SK-N-SH treated with all-trans-retinoic acid at 6 μM for 48 hours (cell line): Measurements from ENCODE around the gene TBC1D3B.

Experiments used
- ATAC-seq: fragments of 200-7000 bp; cut with Tn5 transposase; 3 replicates; pipeline ENCODE4 v1.9.1; 2020; ENCODE audit warnings: mild to moderate bottlenecking, moderate library complexity
- ARNTL ChIP-seq: fragments of 450-650 bp; formaldehyde crosslinking; IDR thresholded peaks from 2 replicates; pipeline ENCODE4 v1.5.0; 2020; ENCODE audit warnings: low read depth, mild to moderate bottlenecking, moderate library complexity, borderline replicate concordance
- BACH2 ChIP-seq: fragments of 250-450 bp; sonication (Bioruptor Pico); IDR thresholded peaks from 2 replicates; pipeline ENCODE4 v1.9.0; 2021; ENCODE audit warnings: mild to moderate bottlenecking, borderline replicate concordance
- CREB5 ChIP-seq: fragments of 250-450 bp; sonication (Bioruptor Pico); IDR thresholded peaks from 2 replicates; pipeline ENCODE4 v1.5.1; 2020; ENCODE audit warnings: low read depth, mild to moderate bottlenecking, moderate library complexity
- CSDC2 ChIP-seq: fragments of 250-450 bp; sonication (Bioruptor Pico); IDR thresholded peaks from 2 replicates; pipeline ENCODE4 v1.5.0; 2020; ENCODE audit warnings: mild to moderate bottlenecking, moderate library complexity
- CSRNP3 ChIP-seq: fragments of 250-450 bp; sonication (Bioruptor Pico); IDR thresholded peaks from 2 replicates; pipeline ENCODE4 v1.5.1; 2021; ENCODE audit warnings: mild to moderate bottlenecking, moderate library complexity
- ESRRG ChIP-seq: fragments of 250-450 bp; sonication (Bioruptor Pico); IDR thresholded peaks from 2 replicates; pipeline ENCODE4 v1.6.1; 2021; ENCODE audit warnings: mild to moderate bottlenecking
- GLIS3 ChIP-seq: fragments of 250-450 bp; sonication (Bioruptor Pico); IDR thresholded peaks from 2 replicates; pipeline ENCODE4 v1.5.0; 2020; ENCODE audit warnings: mild to moderate bottlenecking, moderate library complexity
- ISL1 ChIP-seq: fragments of 250-450 bp; sonication (Bioruptor Pico); IDR thresholded peaks from 2 replicates; pipeline ENCODE4 v2.1.2; 2022; ENCODE audit warnings: mild to moderate bottlenecking, moderate library complexity
- OSR1 ChIP-seq: fragments of 250-450 bp; sonication (Bioruptor Pico); IDR thresholded peaks from 2 replicates; pipeline ENCODE4 v1.8.0; 2022; ENCODE audit warnings: moderate library complexity, mild to moderate bottlenecking, inconsistent platforms
- PATZ1 ChIP-seq: fragments of 250-450 bp; sonication (Bioruptor Pico); IDR thresholded peaks from 2 replicates; pipeline ENCODE4 v1.8.0; 2020; ENCODE audit warnings: mild to moderate bottlenecking, moderate library complexity, borderline replicate concordance
- POU6F1 ChIP-seq: fragments of 250-450 bp; sonication (Bioruptor Pico); IDR thresholded peaks from 2 replicates; pipeline ENCODE4 v1.8.0; 2021; ENCODE audit warnings: low read depth, mild to moderate bottlenecking, moderate library complexity, borderline replicate concordance
- PPARA ChIP-seq: fragments of 250-450 bp; sonication (Bioruptor Pico); IDR thresholded peaks from 2 replicates; pipeline ENCODE4 v1.5.0; 2020; ENCODE audit warnings: mild to moderate bottlenecking, borderline replicate concordance
- RARB ChIP-seq: fragments of 250-450 bp; sonication (Bioruptor Pico); IDR thresholded peaks from 2 replicates; pipeline ENCODE4 v1.8.0; 2021; ENCODE audit warnings: mild to moderate bottlenecking, moderate library complexity
- SNAI2 ChIP-seq: fragments of 250-450 bp; sonication (Bioruptor Pico); IDR thresholded peaks from 2 replicates; pipeline ENCODE4 v1.5.0; 2020; ENCODE audit warnings: mild to moderate bottlenecking, moderate library complexity
- TCF4 ChIP-seq: fragments of 250-450 bp; sonication (Bioruptor Pico); IDR thresholded peaks from 2 replicates; pipeline ENCODE4 v1.8.0; 2021; ENCODE audit warnings: mild to moderate bottlenecking, moderate library complexity, borderline replicate concordance
- TOX ChIP-seq: fragments of 250-450 bp; sonication (Bioruptor Pico); IDR thresholded peaks from 2 replicates; pipeline ENCODE4 v1.8.0; 2021; ENCODE audit warnings: mild to moderate bottlenecking, moderate library complexity, borderline replicate concordance
- TSHZ2 ChIP-seq: fragments of 250-450 bp; sonication (Bioruptor Pico); IDR thresholded peaks from 2 replicates; pipeline ENCODE4 v1.5.0; 2020; ENCODE audit warnings: mild to moderate bottlenecking, moderate library complexity
- ZC3H10 ChIP-seq: fragments of 250-450 bp; sonication (Bioruptor Pico); IDR thresholded peaks from 2 replicates; pipeline ENCODE4 v1.5.1; 2021; ENCODE audit warnings: mild to moderate bottlenecking, moderate library complexity
- ZFP3 ChIP-seq: fragments of 250-450 bp; sonication (Bioruptor Pico); IDR thresholded peaks from 2 replicates; pipeline ENCODE4 v1.5.0; 2020; ENCODE audit warnings: mild to moderate bottlenecking, moderate library complexity
- ZFP30 ChIP-seq: fragments of 450-650 bp; formaldehyde crosslinking; IDR thresholded peaks from 2 replicates; pipeline ENCODE4 v1.5.0; 2022; ENCODE audit warnings: mild to moderate bottlenecking, moderate library complexity
- ZNF565 ChIP-seq: fragments of 450-650 bp; formaldehyde crosslinking; conservative IDR thresholded peaks from 2 replicates; pipeline ENCODE4 v1.5.0; 2020; ENCODE audit warnings: low read depth, mild to moderate bottlenecking, moderate library complexity
- ZNF70 ChIP-seq: fragments of 450-650 bp; formaldehyde crosslinking; IDR thresholded peaks from 2 replicates; pipeline ENCODE4 v1.5.0; 2020; ENCODE audit warnings: mild to moderate bottlenecking, moderate library complexity
- ZNF8 ChIP-seq: fragments of 450-650 bp; formaldehyde crosslinking; IDR thresholded peaks from 2 replicates; pipeline ENCODE4 v1.5.0; 2020; ENCODE audit warnings: mild to moderate bottlenecking, moderate library complexity

Gene TBC1D3B

GRCh38 chr17:36144014-36144413 lies 32.4 kb downstream of the TBC1D3B start:
- no peak for ATAC-seq
- TF ChIP-seq ZNF70 (CRISPR knock-in tag), result no peak
- no peak for TF ChIP-seq ARNTL (CRISPR knock-in tag)

GRCh38 chr17:36142806-36143205 lies 33.6 kb downstream of the TBC1D3B start:
- no peak for ATAC-seq
- TF ChIP-seq TCF4 (no peak), ESRRG (no peak), POU6F1 (no peak), CSDC2 (CRISPR knock-in tag) (no peak), SNAI2 (CRISPR knock-in tag) (no peak), RARB (CRISPR knock-in tag) (no peak), ZNF565 (CRISPR knock-in tag) (no peak), ZFP3 (CRISPR knock-in tag) (no peak), TOX (CRISPR knock-in tag) (no peak), GLIS3 (CRISPR knock-in tag) (no peak), CREB5 (CRISPR knock-in tag) (no peak), OSR1 (no peak), ZC3H10 (CRISPR knock-in tag) (no peak), ZNF70 (CRISPR knock-in tag) (no peak), BACH2 (CRISPR knock-in tag) (no peak), PATZ1 (CRISPR knock-in tag) (no peak), ARNTL (CRISPR knock-in tag) (no peak), ZNF8 (CRISPR knock-in tag) (no peak), ZFP30 (CRISPR knock-in tag) (no peak)

- ATAC-seq, result no peak
- TF ChIP-seq SNAI2 (CRISPR knock-in tag) (no peak), TCF4 (no peak), BACH2 (CRISPR knock-in tag) (no peak), ZFP3 (CRISPR knock-in tag) (no peak), CSRNP3 (CRISPR knock-in tag) (no peak), ISL1 (CRISPR knock-in tag) (no peak), ESRRG (no peak), ZNF8 (CRISPR knock-in tag) (no peak), CREB5 (CRISPR knock-in tag) (no peak), RARB (CRISPR knock-in tag) (no peak), ZFP30 (CRISPR knock-in tag) (no peak), OSR1 (no peak), ARNTL (CRISPR knock-in tag) (no peak)
- TF ChIP-seq, all 23 proteins: peak for 0
These were observed 34.2 kb downstream of the TBC1D3B start for GRCh38 chr17:36142235-36142634.

GRCh38 chr17:36136439-36136838 lies 40.0 kb downstream of the TBC1D3B start:
- no peak for TF ChIP-seq TSHZ2
- no peak for TF ChIP-seq ARNTL (CRISPR knock-in tag)
- TF ChIP-seq SNAI2 (CRISPR knock-in tag), result no peak
- no peak for TF ChIP-seq BACH2 (CRISPR knock-in tag)
- TF ChIP-seq ZNF565 (CRISPR knock-in tag), result no peak
- no peak for TF ChIP-seq PATZ1 (CRISPR knock-in tag)
- no peak for TF ChIP-seq PPARA
- no peak for TF ChIP-seq OSR1

More at GRCh38 chr17:36136439-36136838, 40.0 kb downstream of the TBC1D3B start:
- ATAC-seq, result no peak
